Fibroblast of pulmonary artery (primary cell): ENCODE measurements around the gene ADAM10.
A peak's percentile ranks its signal among the peaks of the same experiment; 100 is the strongest.
"Not testable (repeated sequence)": the region's sequence is repeated elsewhere in the genome, so short reads cannot be mapped to it uniquely, and the experiment has no call there.

Source experiments
- DNase-seq: peaks from one replicate; pipeline ENCODE4 v3.0.0-alpha.2; 2010; ENCODE audit warnings: low read depth
- H3K4me3 ChIP-seq: replicated peaks from 2 replicates; pipeline ENCODE4 v1.5.1; 2011; ENCODE audit warnings: low read depth, mild to moderate bottlenecking, control low read depth, low read length, moderate library complexity
- CTCF ChIP-seq: IDR thresholded peaks from 2 replicates; pipeline ENCODE4 v1.5.1; 2011; ENCODE audit warnings: mild to moderate bottlenecking, control low read depth, low read length, inconsistent platforms; ENCODE audit errors: missing control alignments

The ADAM10 gene

GRCh38 chr15:58608129-58608590, 141.3 kb downstream of the ADAM10 start:
- no peak overlapping the region for H3K4me3 ChIP-seq
- DNase-seq: peak; percentile 86
- no peak for TF ChIP-seq CTCF

- no peak overlapping the region for H3K4me3 ChIP-seq
- DNase-seq: no peak
- TF ChIP-seq CTCF: no peak
Measured at GRCh38 chr15:58606577-58607080, 142.9 kb downstream of the ADAM10 start.

- H3K4me3 ChIP-seq: no peak overlapping the region
- no peak for DNase-seq
- TF ChIP-seq CTCF: no peak
Measured at GRCh38 chr15:58605931-58606530, 143.5 kb downstream of the ADAM10 start.

- TF ChIP-seq CTCF: no peak
Measured at GRCh38 chr15:58604455-58604923, 145.0 kb downstream of the ADAM10 start.

GRCh38 chr15:58603927-58604326, 145.6 kb downstream of the ADAM10 start:
- H3K4me3 ChIP-seq, DNase-seq: not testable (repeated sequence)

More at GRCh38 chr15:58604455-58604923, 145.0 kb downstream of the ADAM10 start:
- DNase-seq: no peak
- no peak overlapping the region for H3K4me3 ChIP-seq

GRCh38 chr15:58602823-58603222, 146.7 kb downstream of the ADAM10 start:
- no peak for TF ChIP-seq CTCF
- no peak overlapping the region for H3K4me3 ChIP-seq
- no peak for DNase-seq

GRCh38 chr15:58598829-58599210, 150.7 kb downstream of the ADAM10 start:
- no peak for TF ChIP-seq CTCF
- DNase-seq: no peak
- no peak overlapping the region for H3K4me3 ChIP-seq
